Mesenchymal stem cell (in vitro differentiated cells and primary cell): ENCODE data around the gene ATF3.

ENCODE experiments used
- DNase-seq: peaks from one replicate; pipeline ENCODE4 v3.0.0-alpha.2; 2013
- H2AFZ ChIP-seq: one replicate; pipeline ENCODE4 v1.6.1; 2013; ENCODE audit warnings: low read depth, mild to moderate bottlenecking, control low read depth, inconsistent platforms, low read length, moderate library complexity
- H2AK5ac ChIP-seq: 2 replicates; pipeline ENCODE4 v1.6.1; 2013; ENCODE audit warnings: low read length, moderate library complexity, mild to moderate bottlenecking, inconsistent platforms; ENCODE audit not compliant: severe bottlenecking
- H2BK120ac ChIP-seq: one replicate; pipeline ENCODE4 v1.6.1; 2013; ENCODE audit warnings: low read depth, mild to moderate bottlenecking, inconsistent platforms, low read length, moderate library complexity
- H2BK12ac ChIP-seq, 2 experiments: one replicate each; pipeline ENCODE4 v1.6.1; 2013; ENCODE audit warnings: inconsistent platforms in 2 of 2, low read length in 2 of 2, mild to moderate bottlenecking in 2 of 2, moderate library complexity in 2 of 2, control low read depth in 1 of 2
- H2BK15ac ChIP-seq: one replicate; pipeline ENCODE4 v1.6.1; 2013; ENCODE audit warnings: mild to moderate bottlenecking, low read depth, inconsistent platforms; ENCODE audit not compliant: poor library complexity, severe bottlenecking
- H2BK5ac ChIP-seq: 2 replicates; pipeline ENCODE4 v1.6.1; 2013; ENCODE audit warnings: low read depth, mild to moderate bottlenecking, low read length, control low read depth, inconsistent platforms; ENCODE audit not compliant: poor library complexity, severe bottlenecking
- H3K14ac ChIP-seq, 2 experiments: one replicate each; pipeline ENCODE4 v1.6.1; 2013; ENCODE audit warnings: inconsistent platforms in 2 of 2, low read length in 2 of 2, control low read depth in 1 of 2, mild to moderate bottlenecking in 1 of 2, moderate library complexity in 1 of 2
- H3K18ac ChIP-seq, 2 experiments: one replicate each; pipeline ENCODE4 v1.6.1; 2013; ENCODE audit warnings: inconsistent platforms in 2 of 2, low read length in 2 of 2, control low read depth in 1 of 2, low read depth in 1 of 2, mild to moderate bottlenecking in 1 of 2
- H3K23ac ChIP-seq, 2 experiments: one replicate each; pipeline ENCODE4 v1.6.1; 2013; ENCODE audit warnings: inconsistent platforms in 2 of 2, low read length in 2 of 2, mild to moderate bottlenecking in 2 of 2, moderate library complexity in 2 of 2, control low read depth in 1 of 2
- H3K27ac ChIP-seq: 2 replicates; pipeline ENCODE4 v1.5.1; 2013; ENCODE audit warnings: mild to moderate bottlenecking, moderate library complexity, low read length, control low read depth, inconsistent platforms; ENCODE audit not compliant: poor library complexity, severe bottlenecking
- H3K27me3 ChIP-seq, 2 experiments: 2 replicates each; pipeline versions ENCODE4 v1.6.1 to v1.7.0; 2013; ENCODE audit warnings: low read length in 2 of 2, mild to moderate bottlenecking in 2 of 2, moderate library complexity in 2 of 2, control low read depth in 1 of 2, inconsistent platforms in 1 of 2; ENCODE audit not compliant: control insufficient read depth in 1 of 2, insufficient read depth in 1 of 2
- H3K36me3 ChIP-seq, 2 experiments: 2 replicates each; pipeline versions ENCODE4 v1.6.1 to v1.7.0; 2013; ENCODE audit warnings: low read length in 2 of 2, control low read depth in 1 of 2, inconsistent platforms in 1 of 2, low read depth in 1 of 2, mild to moderate bottlenecking in 1 of 2; ENCODE audit not compliant: insufficient read depth in 2 of 2, control insufficient read depth in 1 of 2
- H3K4ac ChIP-seq, 2 experiments: one replicate each; pipeline ENCODE4 v1.6.1; 2013; ENCODE audit warnings: inconsistent platforms in 2 of 2, low read length in 2 of 2, mild to moderate bottlenecking in 2 of 2, moderate library complexity in 2 of 2, control low read depth in 1 of 2, low read depth in 1 of 2
- H3K4me1 ChIP-seq: 2 replicates; pipeline ENCODE4 v1.6.1; 2013; ENCODE audit warnings: low read depth, low read length, control low read depth; ENCODE audit not compliant: control insufficient read depth, insufficient read depth
- H3K4me2 ChIP-seq: 2 replicates; pipeline ENCODE4 v1.6.1; 2013; ENCODE audit warnings: low read length, mild to moderate bottlenecking, inconsistent platforms; ENCODE audit not compliant: poor library complexity, severe bottlenecking
- H3K4me3 ChIP-seq, 2 experiments: 2 replicates each; pipeline versions ENCODE4 v1.5.1 to v1.7.0; 2013; ENCODE audit warnings: low read length in 2 of 2, mild to moderate bottlenecking in 2 of 2, control low read depth in 1 of 2, low read depth in 1 of 2; ENCODE audit not compliant: insufficient read depth in 1 of 2
- H3K79me1 ChIP-seq: replicated peaks from 2 replicates; pipeline ENCODE4 v1.6.1; 2013; ENCODE audit warnings: mild to moderate bottlenecking, control low read depth, low read length, inconsistent platforms; ENCODE audit not compliant: poor library complexity, severe bottlenecking
- H3K9ac ChIP-seq: 2 replicates; pipeline ENCODE4 v1.7.0; 2013; ENCODE audit warnings: mild to moderate bottlenecking, low read length, moderate library complexity
- H3K9me3 ChIP-seq: 2 replicates; pipeline ENCODE4 v1.7.0; 2013; ENCODE audit warnings: mild to moderate bottlenecking, low read length; ENCODE audit not compliant: control insufficient read depth
- H4K8ac ChIP-seq: one replicate; pipeline ENCODE4 v1.6.1; 2013; ENCODE audit warnings: inconsistent platforms, mild to moderate bottlenecking, low read length, moderate library complexity
- H4K91ac ChIP-seq: one replicate; pipeline ENCODE4 v1.6.1; 2013; ENCODE audit warnings: mild to moderate bottlenecking, low read length, inconsistent platforms
- WGBS: methylation state at CpG from one replicate; pipeline ENCODE4 v1.1.7; 2013; ENCODE audit warnings: mixed read lengths; 5-methylcytosine and 5-hydroxymethylcytosine counted together

ATF3 gene

GRCh38 chr1:212601524-212601923, 7.0 kb upstream of the ATF3 start:
- H3K4me2 ChIP-seq = no peak overlapping the region
- H2BK5ac ChIP-seq = no peak overlapping the region
- H3K18ac ChIP-seq = no peak overlapping the region
- H3K79me1 ChIP-seq = no peaks in the 10 kb centered on the region
- H2AK5ac ChIP-seq = no peak overlapping the region
- H3K27ac ChIP-seq = no peak overlapping the region
- no peaks in the 10 kb centered on the region for H3K36me3 ChIP-seq
- H2BK120ac ChIP-seq = no peak overlapping the region
- no peak overlapping the region for H3K9ac ChIP-seq
- H2BK12ac ChIP-seq = no peak overlapping the region
- H2BK15ac ChIP-seq = no peak overlapping the region
- peaks cover 2% of the 10 kb centered on the region for H3K4me1 ChIP-seq
- no peak overlapping the region for H3K4ac ChIP-seq
- no peak for DNase-seq
- H4K8ac ChIP-seq = no peak overlapping the region
- no peak overlapping the region for H2AFZ ChIP-seq
- H3K4me3 ChIP-seq = no peak overlapping the region
- H3K14ac ChIP-seq = no peak overlapping the region
- peaks cover 31 to 60% of the 10 kb centered on the region in 2 experiments for H3K27me3 ChIP-seq
- no peak overlapping the region for H3K23ac ChIP-seq
- no peak overlapping the region for H4K91ac ChIP-seq
- peaks cover 4% of the 10 kb centered on the region for H3K9me3 ChIP-seq
- WGBS = 88% methylated on average over 1 of the region's 2 CpGs

GRCh38 chr1:212605441-212606394, 2.8 kb upstream of the ATF3 start:
- no peak overlapping the region for H3K18ac ChIP-seq
- no peak overlapping the region for H3K4me3 ChIP-seq
- H3K14ac ChIP-seq = no peak overlapping the region
- 7% methylated on average over 7 of the region's 9 CpGs for WGBS
- H3K9ac ChIP-seq = peak overlapping the region; percentile 53
- no peak overlapping the region for H3K4ac ChIP-seq
- H2BK12ac ChIP-seq = peak overlapping the region in 1 of 2 experiments; percentile 47
- H3K9me3 ChIP-seq = peaks cover 4% of the 10 kb centered on the region
- H2AFZ ChIP-seq = no peak overlapping the region
- no peak overlapping the region for H3K4me2 ChIP-seq
- H3K27me3 ChIP-seq = peaks cover 48 to 67% of the 10 kb centered on the region in 2 experiments
- H2BK15ac ChIP-seq = no peak overlapping the region
- no peak overlapping the region for H2BK5ac ChIP-seq
- no peak overlapping the region for H4K8ac ChIP-seq
- no peak overlapping the region for H4K91ac ChIP-seq
- peak; percentile 54 for DNase-seq
- H3K79me1 ChIP-seq = peaks cover 8% of the 10 kb centered on the region
- peak overlapping the region; percentile 19 for H2AK5ac ChIP-seq
- no peak overlapping the region for H2BK120ac ChIP-seq
- H3K23ac ChIP-seq = no peak overlapping the region
- no peak overlapping the region for H3K27ac ChIP-seq
- H3K36me3 ChIP-seq = no peaks in the 10 kb centered on the region
- peaks cover 21% of the 10 kb centered on the region for H3K4me1 ChIP-seq

GRCh38 chr1:212606395-212607205, 2.0 kb upstream of the ATF3 start:
- Histone ChIP-seq H3K4me3 (peak overlapping the region; percentile 44 to 75), H3K9ac (peak overlapping the region; percentile 92), H3K79me1 (peaks cover 8% of the 10 kb centered on the region), H2BK5ac (no peak overlapping the region), H3K4ac (no peak overlapping the region), H3K27ac (no peak overlapping the region), H3K18ac (no peak overlapping the region), H3K14ac (no peak overlapping the region), H2AK5ac (no peak overlapping the region), H2BK120ac (no peak overlapping the region), H3K4me1 (peaks cover 21% of the 10 kb centered on the region), H3K23ac (peak overlapping the region in 1 of 2 experiments; percentile 37), H2AFZ (no peak overlapping the region), H4K91ac (no peak overlapping the region), H4K8ac (no peak overlapping the region), H2BK12ac (peak overlapping the region in 1 of 2 experiments; percentile 15), H3K36me3 (no peaks in the 10 kb centered on the region), H3K9me3 (peaks cover 4% of the 10 kb centered on the region), H2BK15ac (peak overlapping the region; percentile 92), H3K27me3 (peaks cover 48 to 65% of the 10 kb centered on the region in 2 experiments), H3K4me2 (peak overlapping the region; percentile 99)
- DNase-seq = peak; percentile 42
- 2% methylated on average over 13 of the region's 49 CpGs for WGBS
